ENCODE measurements around the gene ATP5F1E.

Gene ATP5F1E

GRCh38 chr20:59008715-59009336 lies 23.3 kb downstream of the ATP5F1E start:
- DNase-seq (ENCODE audit: extremely low spot score, insufficient read length, low read depth) = no peak
- FAIRE-seq = no peak

GRCh38 chr20:59007665-59008511 lies 24.2 kb downstream of the ATP5F1E start:
- FAIRE-seq = peak; percentile 82

GRCh38 chr20:59006864-59007664 lies 25.1 kb downstream of the ATP5F1E start, which contains the start of gene CTSZ:
CTSZ (minus strand) TSS chr20:59007254; CDS start chr20:59007128, 126 bp downstream.
- no peak for FAIRE-seq
- peak; percentile 47 for DNase-seq (ENCODE audit: extremely low spot score, insufficient read length, low read depth)

More at GRCh38 chr20:59007665-59008511, 24.2 kb downstream of the ATP5F1E start:
- peak; percentile 71 for DNase-seq (ENCODE audit: extremely low spot score, insufficient read length, low read depth)

- no peak for DNase-seq (ENCODE audit: extremely low spot score, insufficient read length, low read depth)
- no peak for FAIRE-seq
Observed at GRCh38 chr20:59006167-59006863, 25.8 kb downstream of the ATP5F1E start.

- DNase-seq (ENCODE audit: extremely low spot score, insufficient read length, low read depth) (no peak), FAIRE-seq (no peak)
Observed at GRCh38 chr20:59005523-59006166, 26.5 kb downstream of the ATP5F1E start.

DNA sequence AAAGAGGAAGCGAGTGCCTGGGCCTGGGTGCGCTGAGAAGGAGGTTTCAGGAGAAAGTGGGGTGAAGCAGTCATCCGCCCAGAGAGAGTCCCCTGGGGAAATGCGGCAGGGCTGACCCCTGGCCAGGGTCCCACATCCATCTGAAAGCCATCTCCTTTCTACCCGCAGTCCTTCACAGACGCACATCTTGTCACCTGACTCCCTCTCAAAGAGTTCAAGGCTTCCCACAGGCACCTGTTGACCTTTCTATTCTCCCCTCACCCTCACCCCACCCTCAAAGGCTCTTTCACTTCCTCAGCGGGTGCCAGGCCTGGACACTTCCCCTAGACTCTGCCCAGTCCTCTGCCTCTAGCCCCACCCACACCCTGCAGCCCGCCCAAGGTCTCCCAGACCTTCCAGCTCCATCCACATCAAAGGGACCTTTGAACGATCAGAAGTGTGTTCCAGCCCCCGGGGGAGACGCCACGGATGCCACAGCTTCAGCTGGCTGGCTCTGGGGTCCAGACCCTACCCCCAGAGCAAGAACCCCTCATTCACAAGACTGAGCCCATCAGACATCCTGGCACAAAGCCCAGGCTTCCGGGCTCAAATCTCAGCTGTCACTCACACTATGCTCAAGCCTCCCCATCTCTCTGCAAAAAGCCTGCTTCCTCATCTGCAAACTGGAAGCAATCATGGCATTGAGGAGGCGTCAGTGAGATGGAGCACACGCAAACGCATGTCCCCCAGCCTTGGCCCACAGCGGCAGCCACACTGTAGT lies 27.2 kb downstream of the ATP5F1E start:
- DNase-seq (ENCODE audit: extremely low spot score, insufficient read length, low read depth) (peak; percentile 87), FAIRE-seq (peak; percentile 97)

- DNase-seq (ENCODE audit: extremely low spot score, insufficient read length, low read depth) = no peak
- FAIRE-seq = no peak
Observed at GRCh38 chr20:59004493-59004762, 27.7 kb downstream of the ATP5F1E start.

DNA sequence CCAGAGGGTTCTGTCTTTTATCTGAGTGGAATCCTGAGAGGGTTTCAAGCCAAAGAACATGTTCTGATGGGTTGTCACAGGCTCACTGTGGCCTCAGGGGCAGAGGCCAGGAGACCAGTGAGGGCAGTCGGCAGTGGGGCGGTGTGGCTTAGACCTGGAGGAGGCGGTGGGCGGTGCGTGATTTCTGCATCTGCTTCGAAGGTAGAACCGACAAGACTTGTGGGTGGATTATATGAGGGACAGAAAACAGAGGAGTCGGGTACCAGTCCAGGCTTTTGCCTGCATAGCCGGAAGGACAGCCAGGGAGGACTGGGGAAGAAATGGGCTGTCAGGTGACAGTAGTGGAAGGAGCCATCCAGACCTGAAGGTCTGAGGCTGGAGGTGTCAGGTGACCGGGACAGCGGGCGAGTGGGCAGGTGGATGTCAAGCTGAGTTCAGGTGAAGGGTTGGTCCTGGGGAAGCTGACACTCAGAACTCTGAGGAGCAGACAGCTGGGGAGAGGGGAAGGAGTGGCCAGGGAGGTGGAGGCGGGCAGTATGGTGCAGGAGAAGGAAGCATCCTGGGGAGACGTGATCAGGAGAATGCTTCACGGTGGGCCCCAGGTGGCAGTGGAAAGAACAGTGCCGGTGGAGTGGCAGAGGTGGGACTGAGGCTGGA lies 28.2 kb downstream of the ATP5F1E start:
- DNase-seq (ENCODE audit: extremely low spot score, insufficient read length, low read depth) (no peak), FAIRE-seq (no peak)

GRCh38 chr20:59002874-59003399 lies 29.2 kb downstream of the ATP5F1E start:
- DNase-seq (ENCODE audit: extremely low spot score, insufficient read length, low read depth) (no peak), FAIRE-seq (no peak)

- DNase-seq (ENCODE audit: extremely low spot score, insufficient read length, low read depth) (no peak), FAIRE-seq (no peak)
Observed at GRCh38 chr20:59002388-59002787, 29.7 kb downstream of the ATP5F1E start.

DNA sequence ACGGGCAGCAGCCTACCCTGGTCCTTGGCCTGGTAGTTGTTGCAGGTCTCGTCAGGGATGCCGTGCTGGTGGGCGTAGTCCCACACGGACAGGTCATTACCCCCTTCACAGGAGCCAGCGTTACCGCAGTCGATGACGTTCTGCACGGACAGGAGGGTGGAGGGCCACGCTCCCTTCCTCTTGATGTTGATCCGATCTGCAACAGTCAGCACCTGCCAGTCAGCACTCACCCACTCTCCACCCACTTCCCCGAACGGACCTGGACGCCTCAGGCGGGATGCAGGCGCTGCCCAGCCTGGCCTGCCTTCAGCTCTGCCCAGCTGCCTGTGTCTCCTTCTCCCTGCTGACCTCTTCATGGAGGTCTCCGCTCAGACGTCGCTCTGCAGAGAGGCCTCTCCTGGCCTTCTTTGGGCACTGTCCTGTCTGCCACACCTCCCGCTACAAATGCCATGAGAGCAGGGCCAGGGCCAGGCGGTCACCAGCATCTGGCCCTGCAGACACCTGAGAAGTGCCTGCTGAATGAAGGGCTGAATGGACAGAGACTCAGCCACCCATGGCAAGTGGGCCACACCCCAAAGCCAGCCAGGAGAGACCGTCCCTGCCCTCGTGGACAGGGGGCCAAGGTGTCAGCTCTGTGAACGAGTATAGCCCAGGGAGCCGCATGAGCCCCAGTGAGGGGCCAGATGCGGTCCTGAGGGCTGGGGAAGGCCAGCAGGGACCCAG lies 30.5 kb downstream of the ATP5F1E start:
- FAIRE-seq = no peak
- no peak for DNase-seq (ENCODE audit: extremely low spot score, insufficient read length, low read depth)

DNA sequence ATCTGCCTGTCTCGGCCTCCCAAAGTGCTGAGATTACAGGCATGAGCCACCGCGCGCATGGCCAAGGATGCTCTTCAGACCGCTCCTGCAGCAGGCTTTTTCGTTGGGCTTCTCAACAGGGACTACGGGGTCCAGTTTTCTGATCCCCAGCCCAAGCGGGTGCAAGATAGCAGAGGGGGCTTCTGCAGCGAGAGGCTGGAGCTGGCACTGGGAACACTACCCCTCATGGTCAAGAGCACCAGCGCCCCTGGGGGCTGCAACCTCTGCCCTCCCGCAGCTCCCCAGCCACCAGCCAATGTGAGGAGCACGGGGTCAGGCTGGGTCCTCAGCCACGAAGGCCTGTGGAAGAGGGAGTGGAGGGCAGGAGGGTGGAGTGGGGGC lies 31.1 kb downstream of the ATP5F1E start:
- DNase-seq (ENCODE audit: extremely low spot score, insufficient read length, low read depth) (no peak), FAIRE-seq (no peak)

GRCh38 chr20:59000326-59000725 lies 31.8 kb downstream of the ATP5F1E start:
- no peak for DNase-seq (ENCODE audit: extremely low spot score, insufficient read length, low read depth)
- no peak for FAIRE-seq

DNA sequence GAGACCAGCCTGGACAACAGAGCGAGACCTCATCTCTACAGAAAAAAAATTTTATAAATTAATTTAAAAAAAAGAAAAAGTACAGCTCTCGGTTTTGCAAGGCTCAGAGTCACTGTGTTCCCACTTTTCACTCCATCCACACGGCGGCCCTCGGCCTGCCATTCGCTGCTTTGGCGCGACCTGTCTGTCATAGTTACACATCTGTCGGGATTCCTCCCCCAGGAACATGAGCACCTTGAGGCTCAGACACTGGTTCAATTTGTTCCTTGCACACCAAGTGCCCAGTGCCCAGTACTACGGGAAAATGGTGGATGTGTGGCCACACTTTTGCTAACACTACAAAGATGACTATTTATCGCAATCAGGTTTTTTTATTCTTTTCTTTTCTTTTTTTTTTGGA lies 33.5 kb downstream of the ATP5F1E start:
- DNase-seq (ENCODE audit: extremely low spot score, insufficient read length, low read depth) (no peak), FAIRE-seq (no peak)

GRCh38 chr20:58997141-58997770 lies 34.9 kb downstream of the ATP5F1E start:
- no peak for FAIRE-seq

GRCh38 chr20:58996226-58996611 lies 35.9 kb downstream of the ATP5F1E start:
- FAIRE-seq = no peak
- no peak for DNase-seq (ENCODE audit: extremely low spot score, insufficient read length, low read depth)

More at GRCh38 chr20:58997141-58997770, 34.9 kb downstream of the ATP5F1E start:
- no peak for DNase-seq (ENCODE audit: extremely low spot score, insufficient read length, low read depth)
